ENCODE data around the gene ACTN1. TPM values are rescaled to one million over a fixed set of nuclear protein-coding genes. Genes with fewer than 3 reads are reported as not detected.

The ACTN1 gene
- total RNA-seq, 4 donors from 2014 or later: 48.1 to 90.4 (median 64.8) TPM

DNA sequence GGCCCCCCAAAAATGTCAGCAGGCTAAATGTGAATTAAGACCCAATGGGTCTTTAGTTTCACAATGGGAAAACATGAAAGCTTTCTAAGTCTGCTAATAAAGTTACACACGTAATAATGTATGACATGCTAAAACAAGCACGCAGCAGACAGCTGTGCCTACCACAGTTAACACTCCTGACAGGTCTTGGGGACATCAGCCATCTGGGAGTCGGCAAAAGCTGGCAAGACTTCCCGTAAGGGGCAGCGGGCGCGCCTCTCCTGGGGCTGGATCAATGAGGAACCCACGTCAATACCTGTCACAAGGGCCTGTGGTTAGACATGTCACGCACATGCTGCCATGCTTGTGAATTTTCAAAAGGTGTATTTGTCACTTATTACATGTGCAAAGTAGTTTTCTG is 45.0 kb downstream of the ACTN1 start:
- H3K4me3 ChIP-seq (replicated peaks in 1 of 3): no peak overlapping the region
- H3K27ac ChIP-seq: no peak overlapping the region
- no peaks in the 10 kb centered on the region for H3K27me3 ChIP-seq
- peaks cover 18 to 36% of the 10 kb centered on the region in 2 donors for H3K4me1 ChIP-seq
- no peaks in the 10 kb centered on the region for H3K9me3 ChIP-seq
- 91 to 100% methylated on average over 9 of the region's 9 CpGs for WGBS, 2 donors
- no peaks in the 10 kb centered on the region for H3K36me3 ChIP-seq
- intact Hi-C loops (cut with DNase I): no loop called here
- TF ChIP-seq CTCF (IDR thresholded peaks at IDR 0.05): no peak
- no peak for TF ChIP-seq POLR2A (IDR thresholded peaks at IDR 0.05)
- no peak for DNase-seq

DNA sequence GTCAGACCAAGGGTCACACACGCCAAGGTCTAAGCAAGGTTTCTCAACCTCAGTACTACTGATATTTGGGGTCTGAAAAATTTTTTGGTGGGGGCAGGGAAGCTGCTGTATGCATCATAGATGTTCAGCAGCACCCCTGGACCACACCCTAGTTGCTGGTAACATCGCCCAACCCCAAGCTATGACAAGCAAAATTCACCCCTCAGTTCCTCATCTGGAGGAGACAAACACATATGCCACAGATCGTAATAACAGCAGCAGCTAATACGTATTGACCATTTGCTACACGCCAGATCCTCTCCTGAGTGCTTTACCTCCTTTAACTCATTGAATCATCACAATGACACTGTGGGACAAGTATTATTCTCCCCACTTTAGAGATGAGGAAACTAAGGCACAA is 46.4 kb downstream of the ACTN1 start:
- WGBS, 2 donors: 95 to 96% methylated on average over 5 of the region's 5 CpGs
- intact Hi-C loops (cut with DNase I): no loop called here
- no peaks in the 10 kb centered on the region for H3K27me3 ChIP-seq
- no peak overlapping the region for H3K4me3 ChIP-seq (replicated peaks in 1 of 3)
- H3K4me1 ChIP-seq: peaks cover 4 to 22% of the 10 kb centered on the region in 2 donors
- no peaks in the 10 kb centered on the region for H3K36me3 ChIP-seq
- no peak for TF ChIP-seq CTCF (IDR thresholded peaks at IDR 0.05)
- TF ChIP-seq POLR2A (IDR thresholded peaks at IDR 0.05): no peak
- H3K27ac ChIP-seq: no peak overlapping the region
- no peaks in the 10 kb centered on the region for H3K9me3 ChIP-seq
- DNase-seq: no peak

- Histone ChIP-seq H3K27ac (no peak overlapping the region), H3K27me3 (no peaks in the 10 kb centered on the region), H3K4me1 (peaks cover 0 to 17% of the 10 kb centered on the region in 2 donors), H3K4me3 (replicated peaks in 1 of 3) (no peak overlapping the region), H3K36me3 (no peaks in the 10 kb centered on the region), H3K9me3 (no peaks in the 10 kb centered on the region)
- no peak for TF ChIP-seq CTCF (IDR thresholded peaks at IDR 0.05)
- no peak for TF ChIP-seq POLR2A (IDR thresholded peaks at IDR 0.05)
- intact Hi-C loops (cut with DNase I): no loop called here
- DNase-seq: no peak
- 78 to 80% methylated on average over 4 of the region's 4 CpGs for WGBS, 2 donors
Observed at GRCh38 chr14:68932231-68932630, 46.9 kb downstream of the ACTN1 start.

- Histone ChIP-seq H3K27ac (no peak overlapping the region), H3K4me3 (replicated peaks in 1 of 3) (no peak overlapping the region), H3K27me3 (no peaks in the 10 kb centered on the region), H3K4me1 (peaks cover 0 to 11% of the 10 kb centered on the region in 2 donors), H3K9me3 (no peaks in the 10 kb centered on the region), H3K36me3 (no peaks in the 10 kb centered on the region)
- no peak for TF ChIP-seq CTCF (IDR thresholded peaks at IDR 0.05)
- no peak for TF ChIP-seq POLR2A (IDR thresholded peaks at IDR 0.05)
- no peak for DNase-seq
- intact Hi-C loops (cut with DNase I): no loop called here
- WGBS, 2 donors: 69 to 73% methylated on average over 5 of the region's 5 CpGs
Observed at GRCh38 chr14:68931474-68932051, 47.5 kb downstream of the ACTN1 start.

DNA sequence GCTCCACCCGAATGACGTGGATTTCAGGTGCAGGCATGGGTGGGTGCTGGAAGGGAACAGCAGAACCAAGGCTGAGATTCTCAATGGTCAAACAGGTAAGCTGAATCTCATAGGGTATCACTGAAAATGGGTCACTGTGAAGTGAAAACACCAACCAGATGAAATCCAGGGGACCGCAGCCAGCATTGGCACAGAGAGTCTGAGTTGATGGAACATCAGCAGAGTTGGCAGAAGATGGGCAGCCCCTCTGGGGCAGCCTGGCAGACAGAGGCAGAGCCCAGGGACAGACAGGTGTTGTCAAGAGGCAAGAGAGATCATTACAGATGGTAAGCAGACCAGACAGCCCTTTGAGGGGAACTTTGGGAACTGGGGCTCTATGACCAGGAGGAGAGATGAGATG is 48.0 kb downstream of the ACTN1 start:
- WGBS, 2 donors: 87 to 89% methylated on average over 3 of the region's 3 CpGs
- intact Hi-C loops (cut with DNase I): no loop called here
- Histone ChIP-seq H3K27me3 (no peaks in the 10 kb centered on the region), H3K27ac (no peak overlapping the region), H3K4me3 (replicated peaks in 1 of 3) (no peak overlapping the region), H3K36me3 (no peaks in the 10 kb centered on the region), H3K9me3 (no peaks in the 10 kb centered on the region), H3K4me1 (peaks cover 0 to 6% of the 10 kb centered on the region in 2 donors)
- no peak for DNase-seq
- no peak for TF ChIP-seq POLR2A (IDR thresholded peaks at IDR 0.05)
- no peak for TF ChIP-seq CTCF (IDR thresholded peaks at IDR 0.05)
